Measurements from ENCODE around the gene PTPRR. TPM values are rescaled to one million over a fixed set of nuclear protein-coding genes. Genes with fewer than 3 reads are reported as not detected.
A peak's percentile ranks its signal among the peaks of the same experiment; 100 is the strongest.

The PTPRR gene
- total and polyA plus RNA-seq, 8 donors = 0.45 to 11.1 (median 3.9) TPM; not detected in 2

GRCh38 chr12:70955415-70955814, 34.9 kb upstream of the PTPRR start:
- no peak overlapping the region for H3K27ac ChIP-seq
- DNase-seq = no peak
- intact Hi-C loops (cut with DNase I; ENCODE audit: low total_unique reads) = no loop called here
- no peak overlapping the region for H3K4me3 ChIP-seq
- no peak for TF ChIP-seq EP300 (IDR thresholded peaks at IDR 0.05)
- no peaks in the 10 kb centered on the region for H3K4me1 ChIP-seq
- no peaks in the 10 kb centered on the region for H3K36me3 ChIP-seq
- 88 to 100% (median 94%) methylated on average over 1 of the region's 1 CpG for WGBS, 5 donors
- no peaks in the 10 kb centered on the region for H3K9me3 ChIP-seq
- no peaks in the 10 kb centered on the region for H3K27me3 ChIP-seq

GRCh38 chr12:70950451-70950850, 29.9 kb upstream of the PTPRR start:
- no peaks in the 10 kb centered on the region for H3K27me3 ChIP-seq
- no peaks in the 10 kb centered on the region for H3K9me3 ChIP-seq
- no peak for DNase-seq
- no peaks in the 10 kb centered on the region for H3K4me1 ChIP-seq
- H3K27ac ChIP-seq = no peak overlapping the region
- no peaks in the 10 kb centered on the region for H3K36me3 ChIP-seq
- H3K4me3 ChIP-seq = no peak overlapping the region
- TF ChIP-seq POLR2AphosphoS5 (IDR thresholded peaks at IDR 0.05) = no peak
- 74 to 90% (median 83%) methylated on average over 2 of the region's 2 CpGs for WGBS, 5 donors
- intact Hi-C loops (cut with DNase I; ENCODE audit: low total_unique reads) = no loop called here

GRCh38 chr12:70948976-70949336, 28.4 kb upstream of the PTPRR start:
- H3K27ac ChIP-seq = no peak overlapping the region
- intact Hi-C loops (cut with DNase I; ENCODE audit: low total_unique reads) = no loop called here
- H3K9me3 ChIP-seq = no peaks in the 10 kb centered on the region
- no peaks in the 10 kb centered on the region for H3K27me3 ChIP-seq
- no peak overlapping the region for H3K4me3 ChIP-seq
- TF ChIP-seq, protein P1, sequence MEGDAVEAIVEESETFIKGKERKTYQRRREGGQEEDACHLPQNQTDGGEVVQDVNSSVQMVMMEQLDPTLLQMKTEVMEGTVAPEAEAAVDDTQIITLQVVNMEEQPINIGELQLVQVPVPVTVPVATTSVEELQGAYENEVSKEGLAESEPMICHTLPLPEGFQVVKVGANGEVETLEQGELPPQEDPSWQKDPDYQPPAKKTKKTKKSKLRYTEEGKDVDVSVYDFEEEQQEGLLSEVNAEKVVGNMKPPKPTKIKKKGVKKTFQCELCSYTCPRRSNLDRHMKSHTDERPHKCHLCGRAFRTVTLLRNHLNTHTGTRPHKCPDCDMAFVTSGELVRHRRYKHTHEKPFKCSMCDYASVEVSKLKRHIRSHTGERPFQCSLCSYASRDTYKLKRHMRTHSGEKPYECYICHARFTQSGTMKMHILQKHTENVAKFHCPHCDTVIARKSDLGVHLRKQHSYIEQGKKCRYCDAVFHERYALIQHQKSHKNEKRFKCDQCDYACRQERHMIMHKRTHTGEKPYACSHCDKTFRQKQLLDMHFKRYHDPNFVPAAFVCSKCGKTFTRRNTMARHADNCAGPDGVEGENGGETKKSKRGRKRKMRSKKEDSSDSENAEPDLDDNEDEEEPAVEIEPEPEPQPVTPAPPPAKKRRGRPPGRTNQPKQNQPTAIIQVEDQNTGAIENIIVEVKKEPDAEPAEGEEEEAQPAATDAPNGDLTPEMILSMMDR (IDR thresholded peaks at IDR 0.05) = no peak
- TF ChIP-seq POLR2A (IDR thresholded peaks at IDR 0.05) (no peak), EP300 (IDR thresholded peaks at IDR 0.05) (no peak), POLR2AphosphoS5 (IDR thresholded peaks at IDR 0.05) (no peak)
- no peaks in the 10 kb centered on the region for H3K4me1 ChIP-seq
- peak in 1 of 2 donors; percentile 64 for DNase-seq
- H3K36me3 ChIP-seq = no peaks in the 10 kb centered on the region

GRCh38 chr12:70948236-70948975, 27.9 kb upstream of the PTPRR start:
- Histone ChIP-seq H3K9me3 (no peaks in the 10 kb centered on the region), H3K27ac (no peak overlapping the region), H3K27me3 (no peaks in the 10 kb centered on the region), H3K4me3 (no peak overlapping the region), H3K4me1 (no peaks in the 10 kb centered on the region), H3K36me3 (no peaks in the 10 kb centered on the region)
- intact Hi-C loops (cut with DNase I; ENCODE audit: low total_unique reads) = no loop called here
- no peak for DNase-seq
- TF ChIP-seq, protein P1 (IDR thresholded peaks at IDR 0.05) = no peak
- TF ChIP-seq EP300 (IDR thresholded peaks at IDR 0.05) (no peak), POLR2A (IDR thresholded peaks at IDR 0.05) (no peak), POLR2AphosphoS5 (IDR thresholded peaks at IDR 0.05) (no peak)
- WGBS, 5 donors = 70 to 80% (median 75%) methylated on average over 6 of the region's 6 CpGs

DNA sequence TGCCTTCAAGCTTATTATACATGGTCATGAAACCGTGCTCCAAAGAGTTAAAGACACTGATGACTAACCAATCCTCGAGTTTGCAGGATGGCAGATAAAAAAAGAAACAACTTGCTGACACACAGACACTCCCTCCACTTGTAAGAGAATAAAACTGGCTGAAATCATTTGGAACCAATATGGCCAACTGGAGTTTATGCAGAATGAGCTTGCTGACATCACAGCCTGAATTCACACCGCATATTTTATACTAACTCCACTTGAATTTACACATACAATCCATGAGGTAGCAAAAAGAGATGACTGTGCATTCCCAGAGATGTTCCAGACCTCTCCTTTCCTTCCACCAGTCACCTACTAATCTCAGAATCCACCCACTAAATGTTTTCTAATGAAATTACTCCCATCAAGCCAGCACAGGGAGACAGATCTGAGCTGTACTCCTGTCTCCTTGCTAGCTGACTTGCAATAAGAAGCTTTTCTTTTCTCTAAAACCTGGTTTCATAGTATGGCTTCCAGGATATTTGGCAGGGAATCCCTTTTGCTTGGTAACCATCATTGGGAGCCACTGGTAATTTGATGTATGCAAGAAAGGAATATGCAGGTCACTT, 15.8 kb upstream of the PTPRR start:
- no peak overlapping the region for H3K4me3 ChIP-seq
- H3K27me3 ChIP-seq = peaks cover 0 to 18% (median 0%) of the 10 kb centered on the region in 3 donors
- no peak for DNase-seq
- H3K4me1 ChIP-seq = no peaks in the 10 kb centered on the region
- no peaks in the 10 kb centered on the region for H3K36me3 ChIP-seq
- WGBS, 5 donors = 46 to 56% (median 50%) methylated on average over 3 of the region's 3 CpGs
- no peak for TF ChIP-seq POLR2AphosphoS5 (IDR thresholded peaks at IDR 0.05)
- TF ChIP-seq, protein P1 (IDR thresholded peaks at IDR 0.05) = no peak
- TF ChIP-seq POLR2A (IDR thresholded peaks at IDR 0.05) = no peak
- TF ChIP-seq EP300 (IDR thresholded peaks at IDR 0.05) = no peak
- intact Hi-C loops (cut with DNase I; ENCODE audit: low total_unique reads) = no loop called here
- H3K9me3 ChIP-seq = no peaks in the 10 kb centered on the region
- H3K27ac ChIP-seq = no peak overlapping the region

Measured in stomach (tissue), 9 donors.